SW 1271 (cell line): ENCODE results near the gene BCR.

ENCODE experiments used
- DNase-seq, 2 experiments: peaks; one replicate each; lab custom pipeline; 2025; lab: John Stamatoyannopoulos, UW

The BCR gene

DNA sequence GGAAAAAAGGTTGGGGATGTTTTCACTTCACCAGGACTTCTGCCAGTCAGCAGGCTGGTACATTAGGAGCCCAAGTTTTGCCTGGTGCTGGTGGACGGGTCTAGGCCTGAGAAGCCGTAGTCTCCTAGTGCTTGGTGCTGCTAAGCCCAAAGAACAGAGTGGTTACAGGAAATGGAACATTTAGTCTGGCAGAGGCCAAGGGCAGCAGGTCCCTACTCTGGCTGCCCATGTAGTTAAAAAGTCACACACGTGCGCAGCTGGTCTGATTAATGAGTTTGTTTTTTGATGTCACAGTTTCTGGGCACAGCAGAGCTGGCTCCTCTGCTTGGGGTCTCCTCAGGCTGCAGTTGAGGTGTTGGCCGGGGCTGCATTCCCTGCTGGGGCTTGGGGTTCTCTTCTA, 20.6 kb downstream of the BCR start:
- DNase-seq, result no peak

DNA sequence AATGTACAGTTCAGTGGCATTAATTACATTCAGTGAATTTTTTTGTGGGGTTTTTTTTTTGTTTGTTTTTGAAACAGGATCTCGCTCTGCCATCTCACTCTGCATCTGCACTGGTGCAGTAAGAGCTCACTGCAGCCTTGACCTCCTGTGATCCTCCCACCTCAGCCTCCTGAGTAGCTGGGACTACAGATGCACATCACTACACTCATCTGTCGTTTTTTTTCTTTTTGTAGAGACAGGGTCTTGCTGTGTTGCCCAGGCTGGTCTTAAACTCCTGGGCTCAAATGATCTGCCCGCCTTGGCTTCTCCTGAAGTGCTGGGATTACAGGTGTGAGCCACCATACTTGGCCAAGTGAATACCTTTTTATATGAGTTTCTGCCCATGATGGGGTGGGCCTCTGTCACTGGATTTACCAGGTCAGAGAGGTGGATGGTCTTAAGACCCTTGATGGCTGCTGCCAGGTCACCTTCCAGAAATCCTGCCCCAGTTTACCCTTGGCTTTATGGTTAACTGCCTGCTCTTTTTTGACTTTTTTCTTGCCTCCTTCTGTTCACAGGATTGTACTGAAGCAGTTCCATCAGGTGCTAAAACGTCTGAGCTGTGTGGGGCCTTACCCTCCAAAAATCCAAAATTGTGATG, 22.6 kb downstream of the BCR start:
- no peak for DNase-seq

DNA sequence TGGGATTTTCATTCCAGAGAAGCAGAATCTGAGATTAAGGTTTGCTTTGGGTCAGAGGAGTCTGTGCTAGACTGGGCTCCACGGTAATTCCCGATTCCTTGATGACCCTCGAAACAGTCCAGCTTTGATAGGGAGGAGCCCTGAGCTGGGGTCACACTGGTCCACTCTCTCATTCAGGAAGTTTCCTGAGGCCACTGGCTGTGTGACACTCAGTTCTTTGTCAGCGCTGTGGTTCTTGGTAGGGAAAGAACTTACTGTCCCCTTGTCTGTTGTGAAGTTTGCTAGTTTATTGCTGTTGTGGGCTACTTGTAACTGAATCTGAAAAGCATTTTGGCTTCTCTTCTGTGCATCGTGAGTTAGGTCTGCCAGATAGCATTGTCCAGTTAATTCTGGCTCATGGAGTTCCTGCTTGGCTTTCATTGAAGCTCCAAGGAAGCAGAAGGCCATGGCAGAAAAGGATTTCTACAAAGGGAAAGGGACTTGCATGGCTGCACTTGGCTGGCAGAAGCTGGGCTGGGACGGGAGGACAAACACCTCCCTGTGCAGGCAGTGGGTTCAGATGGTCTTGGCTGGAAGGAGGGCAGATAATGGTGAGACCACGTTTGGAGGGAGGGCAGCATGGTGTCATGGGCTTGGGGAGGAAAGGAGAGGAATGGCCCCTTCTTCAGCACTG, 23.3 kb downstream of the BCR start:
- no peak for DNase-seq

- no peak for DNase-seq
Observed at GRCh38 chr22:23204125-23204488, 23.8 kb downstream of the BCR start.

GRCh38 chr22:23204541-23205157, 24.3 kb downstream of the BCR start:
- DNase-seq, result no peak

GRCh38 chr22:23205339-23206049, 25.2 kb downstream of the BCR start:
- no peak for DNase-seq

DNA sequence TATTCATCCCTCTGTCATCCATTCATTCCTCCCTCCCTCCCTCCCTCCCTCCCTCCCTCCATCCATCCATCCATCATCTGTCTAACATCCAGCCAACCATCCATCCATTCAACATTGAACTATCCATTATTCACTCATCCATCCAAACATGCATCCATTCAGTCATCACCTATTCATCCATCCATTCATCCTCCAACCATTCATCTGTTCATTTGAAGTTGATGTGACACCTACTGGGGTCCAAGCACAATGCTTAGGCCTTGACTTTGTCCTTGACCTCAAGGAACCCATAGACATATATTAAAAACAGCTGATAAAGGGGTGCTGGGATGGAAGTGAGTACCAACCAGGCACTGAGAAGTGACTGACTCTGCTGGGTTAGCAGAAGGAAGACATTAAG, 26.6 kb downstream of the BCR start:
- DNase-seq, result no peak

GRCh38 chr22:23207729-23208393, 27.6 kb downstream of the BCR start:
- no peak for DNase-seq

DNA sequence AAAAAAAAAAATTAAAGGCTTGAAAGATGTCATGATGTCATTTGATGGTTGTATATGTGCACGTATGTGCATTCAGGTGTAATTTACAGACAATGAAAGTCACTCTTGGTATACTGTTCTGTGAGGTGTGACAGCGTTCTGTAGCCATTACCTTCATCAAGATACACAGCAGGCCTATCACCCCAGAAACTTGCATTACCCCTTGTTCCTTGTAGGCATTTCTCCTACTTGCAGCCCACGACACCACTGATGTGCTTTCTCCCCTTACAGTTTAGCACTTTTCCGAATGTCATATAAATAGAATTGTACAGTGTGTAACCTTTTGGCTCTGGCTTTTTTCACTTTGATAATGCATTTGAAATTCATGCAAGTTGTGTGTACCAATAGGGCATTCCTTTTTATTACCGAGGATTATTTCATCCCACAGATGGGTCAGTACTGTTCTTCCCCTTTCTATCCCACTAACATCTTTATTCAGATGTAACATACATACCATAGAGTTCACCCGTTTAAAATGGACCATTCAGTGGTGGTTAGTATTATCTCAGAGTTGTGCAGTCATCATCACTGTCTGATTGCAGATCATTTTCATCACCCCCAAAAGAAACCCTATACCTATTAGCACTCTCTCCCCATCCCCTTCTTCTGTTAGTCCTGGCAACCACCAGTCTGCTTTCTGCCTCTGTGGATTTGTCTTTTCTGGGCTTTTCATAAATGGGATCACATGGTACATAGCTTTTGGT, 30.3 kb downstream of the BCR start:
- no peak for DNase-seq

DNA sequence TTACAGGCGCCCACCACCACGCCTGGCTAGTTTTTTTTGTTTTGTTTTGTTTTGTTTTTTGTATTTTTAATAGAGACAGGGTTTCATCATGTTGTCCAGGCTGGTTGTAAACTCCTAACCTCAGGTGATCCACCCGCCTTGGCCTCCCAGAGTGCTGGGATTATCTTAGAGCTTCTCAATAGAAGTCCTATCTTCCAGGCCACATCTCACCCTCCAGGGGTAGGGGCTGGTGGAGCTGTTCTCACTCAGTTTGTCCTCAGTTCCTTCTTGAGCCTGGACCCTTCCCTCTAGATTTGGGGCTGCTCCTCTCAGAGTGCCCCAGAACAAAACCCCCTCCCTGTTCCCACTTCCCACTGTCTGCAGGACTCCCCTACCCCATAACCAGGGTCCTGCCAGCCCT, 31.3 kb downstream of the BCR start:
- DNase-seq, result no peak

DNA sequence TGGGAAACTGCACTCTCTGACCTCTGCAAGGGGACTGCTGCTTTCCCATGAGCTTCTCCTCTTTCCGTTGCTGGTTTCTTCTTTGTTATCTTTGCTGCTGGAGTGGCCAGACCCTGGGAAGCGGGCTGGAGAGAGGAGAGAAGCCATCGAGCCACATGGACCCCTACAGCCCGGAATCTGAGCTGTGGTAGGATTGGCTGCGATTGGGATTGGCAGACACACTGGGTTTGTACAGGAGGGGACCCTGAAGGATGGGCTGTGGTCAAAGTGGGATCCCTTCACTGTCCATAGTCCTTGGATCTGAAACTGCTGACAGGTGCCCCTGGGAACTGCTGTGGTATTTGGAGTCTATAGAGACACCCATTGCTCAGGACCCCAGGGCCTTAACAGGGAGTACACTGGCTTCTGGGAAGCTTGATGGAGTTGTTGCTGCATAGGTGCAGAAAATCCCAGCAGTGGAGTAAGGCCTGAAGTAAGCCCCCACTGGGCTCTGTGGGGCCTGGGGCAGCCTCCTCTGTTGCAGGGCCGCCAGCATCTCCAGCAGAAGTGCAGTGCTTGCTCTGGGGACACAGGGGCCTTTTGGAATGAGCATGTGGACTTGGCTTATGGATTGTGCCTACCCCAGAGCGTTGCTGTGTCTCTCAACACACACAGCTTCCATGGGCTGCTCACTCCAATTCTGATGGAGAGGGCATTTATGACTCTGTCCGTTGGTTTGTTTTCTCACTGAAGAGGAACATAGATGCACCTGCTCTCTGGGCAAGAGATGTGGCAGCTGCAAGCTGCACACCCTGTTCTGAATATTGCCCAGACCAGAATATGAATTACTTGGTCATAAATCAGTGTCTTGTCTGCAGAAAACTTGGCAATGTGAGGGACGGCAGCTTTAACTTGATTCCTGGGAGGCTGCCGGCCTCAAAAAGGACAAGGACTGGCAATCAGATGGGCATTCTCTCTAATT, 32.0 kb downstream of the BCR start:
- DNase-seq, result no peak

GRCh38 chr22:23213022-23213555, 32.8 kb downstream of the BCR start:
- DNase-seq, result no peak

DNA sequence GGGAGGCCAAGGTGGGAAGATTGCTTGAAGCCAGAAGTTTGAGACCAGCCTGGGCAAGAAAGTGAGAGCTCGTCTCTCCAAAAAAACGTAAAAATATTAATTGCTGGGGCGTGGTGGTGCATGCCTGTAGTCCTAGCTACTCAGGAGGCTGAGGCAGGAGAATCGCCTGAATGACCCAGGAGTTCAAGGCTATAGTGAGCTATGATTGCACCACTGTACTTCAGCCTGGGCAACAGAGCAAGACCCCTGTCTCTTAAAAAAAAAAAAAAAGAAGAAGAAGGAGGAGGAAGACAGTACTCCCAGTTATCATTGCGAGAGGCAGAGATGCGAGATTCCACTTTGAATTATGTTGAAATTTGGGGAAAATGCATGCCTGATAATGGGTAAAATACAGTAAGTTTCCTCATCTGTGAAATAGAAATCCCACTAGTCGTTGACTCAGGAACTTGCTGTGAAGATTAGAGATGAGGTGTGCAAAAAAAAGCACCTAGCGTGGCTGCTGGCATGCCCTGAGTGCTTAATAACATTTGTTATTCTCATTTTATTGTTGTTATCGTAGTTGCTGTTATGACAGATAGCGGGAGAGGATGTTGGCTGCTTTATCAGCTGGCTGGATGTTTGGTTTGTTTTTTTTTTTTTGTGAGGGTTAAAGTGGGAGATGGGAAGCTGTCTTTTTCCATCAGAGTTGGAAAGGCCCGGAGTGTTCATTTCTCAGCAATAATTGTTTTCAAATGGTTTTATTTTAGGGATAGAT, 33.4 kb downstream of the BCR start:
- no peak for DNase-seq

GRCh38 chr22:23214398-23214797, 34.1 kb downstream of the BCR start:
- DNase-seq, result no peak

DNA sequence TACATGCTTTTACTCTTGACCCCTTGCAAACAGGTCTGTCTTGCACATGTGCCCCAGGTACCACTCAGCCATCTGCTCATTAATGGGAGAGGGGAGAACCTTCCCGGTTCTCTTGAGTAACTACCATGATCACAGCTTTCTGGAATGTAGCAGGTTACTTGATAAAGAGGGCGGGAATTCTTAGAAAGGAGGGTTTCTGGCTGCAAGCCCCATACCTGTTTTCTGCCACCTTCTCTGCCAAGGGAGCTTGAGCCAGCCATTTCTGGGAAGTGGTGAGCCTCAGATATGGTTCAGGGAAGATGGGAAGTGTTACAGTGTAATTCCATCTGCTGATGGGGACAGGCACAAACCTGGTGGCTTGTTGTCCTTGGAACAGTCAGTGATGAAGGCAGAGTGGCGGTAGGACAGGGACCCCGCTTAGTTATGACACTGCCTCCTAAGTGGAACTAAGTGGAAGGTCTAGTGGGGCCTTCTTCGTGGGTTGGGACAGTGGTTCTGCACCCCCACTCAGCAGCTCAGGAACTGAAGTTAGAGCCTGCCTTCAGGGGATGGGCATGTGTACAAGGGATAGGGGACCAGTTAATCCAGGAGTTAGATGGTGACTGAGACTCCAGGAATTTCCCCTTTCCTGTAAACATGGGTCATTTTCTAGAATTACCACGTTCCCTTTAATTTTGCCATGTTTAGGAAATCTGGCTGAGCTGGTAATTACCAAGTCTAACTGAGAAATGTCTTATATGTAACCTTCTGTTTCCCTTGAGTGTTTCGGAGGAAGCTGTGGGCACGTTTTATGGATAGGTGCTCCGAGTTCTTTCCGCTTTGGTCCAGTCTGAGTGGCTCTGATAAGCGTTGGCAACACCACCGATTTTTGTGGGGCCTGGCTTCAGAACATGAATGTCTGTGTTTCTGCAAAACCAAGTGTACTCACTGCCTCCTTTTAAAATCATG, 35.3 kb downstream of the BCR start:
- DNase-seq, result no peak

DNA sequence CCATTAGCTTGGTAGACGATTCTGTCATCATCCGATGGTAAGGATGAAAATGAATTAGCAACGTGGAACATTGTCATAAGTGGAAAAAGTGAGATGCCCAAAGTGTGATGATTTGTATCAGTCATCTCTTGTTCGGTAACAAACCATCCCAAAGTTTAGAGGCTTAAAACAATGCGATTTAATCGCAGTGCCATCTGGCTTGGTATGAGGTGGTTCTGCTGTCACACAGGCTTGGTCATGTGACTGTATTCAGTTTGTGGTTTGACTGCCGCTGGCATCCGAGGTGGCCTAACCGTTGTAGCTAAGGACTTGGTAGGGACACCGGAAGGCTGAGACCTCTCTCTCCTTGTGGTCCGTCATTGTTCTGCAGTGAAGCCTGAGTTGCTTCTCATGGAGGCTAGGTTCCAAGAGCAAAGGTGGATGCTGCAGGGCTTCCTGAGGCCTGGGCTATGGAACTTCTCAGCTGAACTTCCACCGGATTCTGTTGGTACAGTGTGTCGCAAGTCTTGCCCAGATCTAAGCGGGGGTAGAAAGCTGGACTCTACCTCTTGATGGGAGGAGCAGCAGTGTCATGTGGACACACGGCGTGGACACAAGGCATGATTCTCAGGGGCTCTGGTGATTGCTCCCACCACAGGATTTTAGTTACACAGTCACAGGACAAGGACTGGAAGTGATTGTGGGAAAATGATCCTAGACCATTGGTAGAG, 36.3 kb downstream of the BCR start:
- DNase-seq, result no peak

GRCh38 chr22:23217171-23218052, 37.1 kb downstream of the BCR start:
- DNase-seq, result no peak
